Panc1 (cell line): Measurements from ENCODE around the gene ERICH4. TPM values are rescaled to one million over a fixed set of nuclear protein-coding genes. Genes with fewer than 3 reads are reported as not detected.

Experiments
- ATAC-seq: fragments of 200-7000 bp; cut with Tn5 transposase; 2 replicates; pipeline ENCODE4 v1.9.1; 2020; ENCODE audit warnings: mild to moderate bottlenecking, moderate library complexity
- BruUV-seq: library from RNA; stranded (reverse); fragments of 400-500 nt; replicated peaks from 2 replicates; lab custom pipeline; 2021; lab: Mats Ljungman, UMichigan
- CTCF ChIA-PET: fragments of 300-600 bp; sonication (Branson Sonifier 250); formaldehyde crosslinking; loops from one replicate; lab custom pipeline; 2022; ENCODE audit warnings: antibody characterized with exemption; lab: Charles Lee
- POLR2A ChIA-PET: fragments of 300-600 bp; sonication (Branson Sonifier 250); formaldehyde crosslinking; loops from one replicate; lab custom pipeline; 2022; ENCODE audit warnings: antibody characterized with exemption; lab: Charles Lee
- DNase-seq: peaks from one replicate; pipeline ENCODE4 v3.0.0-alpha.2; 2010; ENCODE audit warnings: low read depth, low spot score
- H3K27ac ChIP-seq: 2 replicates; pipeline ENCODE4 v1.5.1; 2011; ENCODE audit warnings: mild to moderate bottlenecking, low read length, inconsistent platforms
- H3K27me3 ChIP-seq: fragments of 200-500 bp; sonication (Bioruptor generic); 2 replicates; pipeline ENCODE4 v1.6.0; 2014; ENCODE audit warnings: low read length, inconsistent platforms; ENCODE audit not compliant: control insufficient read depth, insufficient read depth
- H3K36me3 ChIP-seq: fragments of 200-500 bp; sonication (Bioruptor generic); 2 replicates; pipeline ENCODE4 v1.5.1; 2014; ENCODE audit warnings: inconsistent platforms, mild to moderate bottlenecking, low read length, moderate library complexity; ENCODE audit not compliant: control insufficient read depth, insufficient read depth
- H3K4me1 ChIP-seq: 2 replicates; pipeline ENCODE4 v1.5.1; 2011; ENCODE audit warnings: inconsistent platforms, mild to moderate bottlenecking, low read length, moderate library complexity; ENCODE audit not compliant: control insufficient read depth, insufficient read depth
- H3K4me3 ChIP-seq, 2 experiments: 2 replicates each; pipeline ENCODE4 v1.5.1; 2011 to 2012; ENCODE audit warnings: low read depth in 2 of 2, low read length in 2 of 2, mild to moderate bottlenecking in 2 of 2, inconsistent platforms in 1 of 2, moderate library complexity in 1 of 2
- H3K9me3 ChIP-seq: fragments of 200-500 bp; sonication (Bioruptor generic); 2 replicates; pipeline ENCODE4 v1.5.1; 2014; ENCODE audit warnings: low read depth, mild to moderate bottlenecking, inconsistent platforms, low read length, moderate library complexity; ENCODE audit not compliant: control insufficient read depth, insufficient read depth
- CTCF ChIP-seq: fragments of 450-650 bp; IDR thresholded peaks from 2 replicates; pipeline ENCODE4 v1.5.1; 2017; ENCODE audit warnings: mild to moderate bottlenecking
- POLR2AphosphoS5 ChIP-seq: IDR thresholded peaks from 2 replicates; pipeline ENCODE4 v1.6.1; 2012; ENCODE audit warnings: mild to moderate bottlenecking, low read depth, low read length, moderate library complexity
- REST ChIP-seq, 2 experiments: IDR thresholded peaks; 2 replicates each; pipeline ENCODE4 v1.6.1; 2011 to 2012; ENCODE audit warnings: low read depth in 2 of 2, control low read depth in 1 of 2, low read length in 1 of 2, mild to moderate bottlenecking in 1 of 2, moderate library complexity in 1 of 2; ENCODE audit not compliant: insufficient read depth in 1 of 2
- SIN3A ChIP-seq: IDR thresholded peaks from 2 replicates; pipeline ENCODE4 v1.6.1; 2012; ENCODE audit warnings: low read depth, mild to moderate bottlenecking, low read length, moderate library complexity, borderline replicate concordance; ENCODE audit not compliant: insufficient read depth
- TCF7L2 ChIP-seq: IDR thresholded peaks from 2 replicates; pipeline ENCODE4 v1.6.1; 2011; ENCODE audit warnings: mild to moderate bottlenecking, low read depth, low read length, inconsistent platforms
- in situ Hi-C: cut with HindIII; loops from 2 replicates; pipeline ENCODE4 v1.10.0; 2016; ENCODE audit warnings: low sequenced_read_pairs, low pct_unique_long_range_greater_than_20kb
- intact Hi-C: fragments of 100-400 bp; cut with micrococcal nuclease; formaldehyde crosslinking; loops from one replicate; pipeline ENCODE4 v1.10.0; 2022; ENCODE audit not compliant: unreplicated experiment
- total RNA-seq: library from RNA; stranded (reverse); gene quantifications from one replicate; pipeline ENCODE4 v1.2.1, GENCODE V29; 2021; ENCODE audit not compliant: unreplicated experiment

ERICH4 gene
- total RNA-seq, 1 experiment from 2014 or later, result not detected

- Histone ChIP-seq H3K4me1 (no peaks in the 10 kb centered on the region), H3K4me3 (no peak overlapping the region), H3K36me3 (no peaks in the 10 kb centered on the region), H3K27me3 (no peaks in the 10 kb centered on the region), H3K9me3 (no peaks in the 10 kb centered on the region), H3K27ac (no peak overlapping the region)
- no TSS peak for BruUV-seq
- intact Hi-C loops (no loop called here), in situ Hi-C loops (no loop called here)
- TF ChIP-seq CTCF (no peak), POLR2AphosphoS5 (no peak), SIN3A (no peak), TCF7L2 (no peak), REST (IDR thresholded peaks at IDR 0.05; ENCODE audit: insufficient read depth in 1 of 2, low read depth in 2 of 2, low read length in 1 of 2) (no peak)
- ChIA-PET CTCF (no interaction called here), POLR2A (no interaction called here)
- DNase-seq (no peak), ATAC-seq (no peak)
Observed at GRCh38 chr19:41430922-41431321, 12.0 kb upstream of the ERICH4 start.

- TF ChIP-seq CTCF (peak; percentile 16; the same call in 1 of the 2 replicates), POLR2AphosphoS5 (no peak)
- no peak for DNase-seq
- ChIA-PET CTCF (no interaction called here), POLR2A (interaction anchor here (0.6 kb wide), 1 partner anchor 123 kb away, joined by 5 read pairs; no protein-coding TSS in a partner anchor)
- peak; percentile 13; the same call in 1 of the 2 replicates for ATAC-seq
- H3K27ac ChIP-seq, result no peak overlapping the region
- H3K4me3 ChIP-seq, result no peak overlapping the region
- intact Hi-C loops (no loop called here), in situ Hi-C loops (no loop called here)
- no peaks in the 10 kb centered on the region for H3K9me3 ChIP-seq
- no peaks in the 10 kb centered on the region for H3K27me3 ChIP-seq
- no peaks in the 10 kb centered on the region for H3K36me3 ChIP-seq
- BruUV-seq, result TSS peak; percentile 69
- H3K4me1 ChIP-seq, result no peaks in the 10 kb centered on the region
Observed at GRCh38 chr19:41431426-41432386, 11.2 kb upstream of the ERICH4 start.
